ENCODE results near the gene NMUR1.

Gene NMUR1

DNA sequence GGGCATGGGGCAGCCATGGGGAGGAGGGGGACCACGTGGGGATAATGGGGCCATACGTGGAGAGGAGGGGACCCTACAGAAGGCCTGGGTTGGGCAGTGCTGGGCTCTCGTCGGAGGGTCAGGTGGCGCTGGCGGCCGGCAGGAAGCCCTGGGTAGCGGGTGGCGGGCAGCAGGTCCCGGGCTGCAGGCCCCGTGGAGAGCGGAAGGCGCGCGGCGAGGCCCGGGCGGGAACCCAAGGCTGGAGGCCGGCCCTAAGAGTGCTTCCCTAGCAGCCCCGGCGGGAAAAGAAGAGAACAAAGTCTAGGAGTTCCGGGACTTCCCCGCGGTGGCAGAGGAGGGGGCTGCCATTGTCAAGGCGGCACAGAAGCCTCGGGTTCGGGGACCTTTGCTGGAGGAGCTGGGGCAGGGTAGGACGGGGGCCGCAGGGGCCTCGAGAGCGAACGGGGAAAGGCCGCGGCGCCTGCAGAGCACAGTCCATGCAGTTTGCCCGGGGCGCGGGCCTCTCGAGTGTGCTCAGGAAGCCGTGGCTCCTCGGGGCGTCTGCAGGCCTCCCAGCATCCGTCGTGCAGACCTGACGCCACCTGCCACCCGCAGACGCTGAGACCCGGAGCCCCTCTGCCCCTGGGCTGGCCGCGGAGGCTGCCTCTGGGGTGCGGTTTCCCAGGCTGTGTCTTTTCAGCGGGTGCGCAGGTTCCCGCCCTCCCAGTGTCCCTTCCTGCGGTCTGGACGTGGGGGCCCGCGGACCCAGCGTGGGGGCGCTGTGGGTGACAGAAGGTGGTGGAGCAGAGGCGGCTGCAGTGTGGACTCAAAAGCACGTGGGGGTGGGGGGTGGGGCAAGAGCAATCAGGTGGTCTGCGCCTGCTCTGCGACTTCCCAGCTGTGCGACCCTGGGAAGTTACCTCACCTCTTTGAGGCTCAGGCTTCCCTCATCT, 46.6 kb downstream of the NMUR1 start:
- peak; percentile 38 to 41 for ATAC-seq

DNA sequence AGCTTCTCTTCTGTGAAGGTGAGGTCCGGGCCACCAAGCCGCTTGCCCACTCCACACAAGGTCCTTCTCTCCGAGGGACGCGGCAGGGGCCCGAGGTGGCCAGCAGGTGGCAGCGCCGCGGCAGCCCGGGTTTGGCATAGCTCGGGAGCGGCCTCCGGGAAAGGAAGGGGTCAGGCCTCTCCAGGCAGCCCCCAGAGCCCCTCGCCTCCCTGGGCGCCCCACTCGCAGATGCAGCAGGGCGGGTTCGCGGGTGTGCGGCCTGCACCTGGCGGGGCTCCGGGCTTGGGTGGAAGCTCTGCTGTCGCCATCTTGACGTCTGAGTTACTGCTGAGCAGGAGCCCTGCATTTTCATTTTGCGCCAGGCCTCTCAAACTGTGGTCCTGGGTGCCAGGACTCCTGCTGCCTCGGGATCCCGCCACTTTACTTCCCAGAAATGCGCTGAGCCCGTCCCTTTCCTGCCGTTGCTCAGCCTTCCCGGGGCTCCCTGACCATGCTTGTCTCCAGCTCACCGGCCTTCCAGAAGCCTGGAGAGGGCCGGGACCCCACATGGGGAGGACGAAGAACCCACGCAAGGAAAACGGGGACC, 47.3 kb downstream of the NMUR1 start:
- ATAC-seq, result peak; percentile 87 to 88

DNA sequence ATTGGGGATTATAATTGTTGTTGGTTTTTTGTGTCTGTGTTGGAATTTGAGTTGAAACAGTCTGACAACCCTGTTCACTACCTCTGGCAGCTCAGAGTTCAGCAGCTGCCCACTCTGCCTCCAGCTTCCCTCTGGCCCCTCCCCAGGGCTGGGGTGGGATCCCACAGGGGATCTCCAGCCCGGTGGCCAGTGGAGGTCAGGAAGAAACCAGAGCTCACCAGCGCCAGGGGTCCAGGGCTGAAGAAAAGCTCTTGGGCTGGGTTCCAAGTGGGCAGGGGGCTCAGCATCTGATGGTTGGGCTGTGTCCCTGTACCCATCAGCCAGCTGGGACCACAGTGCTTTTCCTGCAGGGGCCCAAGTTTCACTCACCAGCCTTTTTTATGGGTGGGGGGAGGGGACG, 49.5 kb downstream of the NMUR1 start:
- ATAC-seq, result no peak

DNA sequence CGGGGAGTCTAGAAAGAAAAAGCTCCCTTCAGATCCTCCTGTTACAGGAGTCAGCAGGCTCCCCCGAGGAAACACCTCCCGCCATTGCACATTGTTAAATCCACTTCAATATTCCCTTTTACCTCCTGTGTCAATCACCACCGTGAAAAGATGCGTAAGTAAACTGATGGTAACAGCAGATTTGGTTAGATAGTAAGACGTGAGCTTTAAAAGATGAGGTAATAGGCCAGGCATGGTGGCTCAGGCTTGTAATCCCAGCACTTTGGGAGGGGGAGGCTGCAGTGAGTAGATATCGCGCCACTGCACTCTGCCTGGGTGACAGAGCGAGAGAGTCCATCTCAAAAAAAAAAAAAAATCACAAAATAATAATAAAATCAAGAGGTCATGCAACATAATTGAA, 50.8 kb downstream of the NMUR1 start:
- ATAC-seq, result no peak

DNA sequence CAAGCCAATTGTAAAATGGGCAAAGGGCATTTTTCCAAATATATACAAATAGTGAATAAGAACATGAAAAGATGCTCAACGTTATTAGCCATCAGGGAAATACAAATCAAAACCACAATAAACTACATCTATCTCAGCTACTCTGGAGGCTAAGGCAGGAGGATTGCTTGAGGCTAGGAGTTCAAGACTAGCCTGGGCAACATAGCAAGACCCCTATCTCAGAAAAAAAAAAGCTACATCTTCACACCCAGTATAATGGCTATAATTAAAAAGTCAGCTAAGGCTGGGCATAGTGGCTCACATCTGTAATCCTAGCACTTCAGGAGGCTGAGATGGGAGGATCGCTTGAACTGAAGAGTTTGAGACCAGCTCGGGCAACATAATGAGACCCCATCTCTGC, 53.3 kb downstream of the NMUR1 start:
- ATAC-seq, result no peak

DNA sequence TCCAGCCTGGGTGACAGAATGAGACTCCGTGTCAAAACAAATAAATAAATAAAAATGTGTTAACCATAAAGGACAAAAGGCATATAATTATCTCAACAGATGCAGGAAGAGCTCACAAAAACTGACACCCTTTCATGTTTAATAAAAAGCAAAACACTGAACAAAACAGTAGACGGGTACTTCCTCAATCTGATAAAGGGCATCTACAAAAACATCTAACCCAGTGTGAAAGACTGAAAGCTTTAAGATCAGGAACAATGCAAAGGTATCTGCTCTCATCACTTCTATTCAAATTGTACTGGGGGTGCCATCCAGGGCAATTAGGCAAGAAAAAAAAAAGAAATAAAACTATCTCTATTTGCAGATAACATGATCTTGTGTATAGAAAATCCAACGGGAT, 54.3 kb downstream of the NMUR1 start:
- no peak for ATAC-seq

Data from activated CD4-positive, CD25-positive, alpha-beta regulatory T cell treated with anti-CD3 and anti-CD28 coated beads, Interleukin-2, amount 50 U/mL, for 24 hours (primary cell).